ENCODE results near the gene MESD.

The MESD gene

GRCh38 chr15:80940331-80940730 lies 49.3 kb downstream of the MESD start:
- Histone ChIP-seq H3K4me3 (ENCODE audit: low read depth in 1 of 2, low read length in 2 of 2) (no peak overlapping the region), H3K9me3 (ENCODE audit: control insufficient read depth in 1 of 2, low read length in 2 of 2) (no peaks in the 10 kb centered on the region), H3K9ac (ENCODE audit: low read depth in 1 of 2, low read length in 2 of 2) (no peak overlapping the region), H3K27me3 (ENCODE audit: control insufficient read depth in 1 of 2, insufficient read depth in 2 of 2, low read length in 2 of 2) (no peaks in the 10 kb centered on the region), H3K27ac (ENCODE audit: low read depth, low read length) (no peak overlapping the region), H3K4me1 (ENCODE audit: control insufficient read depth in 1 of 2, insufficient read depth in 2 of 2, low read length in 2 of 2) (no peaks in the 10 kb centered on the region), H3K36me3 (ENCODE audit: control insufficient read depth in 1 of 2, insufficient read depth in 2 of 2, low read length in 2 of 2) (peaks cover 3 to 24% of the 10 kb centered on the region in 2 donors)

DNA sequence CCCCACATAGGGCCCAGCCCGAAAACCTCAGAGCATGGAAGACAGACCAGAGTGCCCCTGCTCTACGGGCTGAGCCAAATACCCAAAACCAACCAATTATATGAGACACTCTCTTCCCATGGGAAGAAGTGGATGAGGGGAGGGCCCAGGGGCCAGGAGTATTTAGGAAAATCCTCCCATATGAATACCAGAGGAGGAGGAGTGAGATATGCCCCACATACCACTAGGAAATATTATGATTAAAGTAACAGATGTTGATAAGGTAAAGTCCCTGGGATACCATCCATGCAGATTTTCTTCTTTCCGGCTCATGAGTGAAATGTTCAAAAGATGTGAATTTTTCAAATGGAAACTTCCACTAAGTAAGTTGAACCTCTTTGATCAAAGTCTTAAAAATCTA lies 50.4 kb downstream of the MESD start:
- Histone ChIP-seq H3K27ac (ENCODE audit: low read depth, low read length) (no peak overlapping the region), H3K36me3 (ENCODE audit: control insufficient read depth in 1 of 2, insufficient read depth in 2 of 2, low read length in 2 of 2) (peaks cover 3 to 19% of the 10 kb centered on the region in 2 donors)

GRCh38 chr15:80937718-80938117 lies 51.9 kb downstream of the MESD start:
- H3K27ac ChIP-seq (ENCODE audit: low read depth, low read length), result no peak overlapping the region
- no peaks in the 10 kb centered on the region for H3K9me3 ChIP-seq (ENCODE audit: control insufficient read depth in 1 of 2, low read length in 2 of 2)
- H3K36me3 ChIP-seq (ENCODE audit: control insufficient read depth in 1 of 2, insufficient read depth in 2 of 2, low read length in 2 of 2), result peaks cover 3 to 12% of the 10 kb centered on the region in 2 donors
- H3K9ac ChIP-seq (ENCODE audit: low read depth in 1 of 2, low read length in 2 of 2), result no peak overlapping the region
- no peak overlapping the region for H3K4me3 ChIP-seq (ENCODE audit: low read depth in 1 of 2, low read length in 2 of 2)
- H3K27me3 ChIP-seq (ENCODE audit: control insufficient read depth in 1 of 2, insufficient read depth in 2 of 2, low read length in 2 of 2), result no peaks in the 10 kb centered on the region
- H3K4me1 ChIP-seq (ENCODE audit: control insufficient read depth in 1 of 2, insufficient read depth in 2 of 2, low read length in 2 of 2), result no peaks in the 10 kb centered on the region

More for the DNA sequence above, 50.4 kb downstream of the MESD start:
- H3K9me3 ChIP-seq (ENCODE audit: control insufficient read depth in 1 of 2, low read length in 2 of 2), result no peaks in the 10 kb centered on the region
- H3K4me1 ChIP-seq (ENCODE audit: control insufficient read depth in 1 of 2, insufficient read depth in 2 of 2, low read length in 2 of 2), result no peaks in the 10 kb centered on the region
- no peaks in the 10 kb centered on the region for H3K27me3 ChIP-seq (ENCODE audit: control insufficient read depth in 1 of 2, insufficient read depth in 2 of 2, low read length in 2 of 2)
- H3K4me3 ChIP-seq (ENCODE audit: low read depth in 1 of 2, low read length in 2 of 2), result no peak overlapping the region
- no peak overlapping the region for H3K9ac ChIP-seq (ENCODE audit: low read depth in 1 of 2, low read length in 2 of 2)

DNA sequence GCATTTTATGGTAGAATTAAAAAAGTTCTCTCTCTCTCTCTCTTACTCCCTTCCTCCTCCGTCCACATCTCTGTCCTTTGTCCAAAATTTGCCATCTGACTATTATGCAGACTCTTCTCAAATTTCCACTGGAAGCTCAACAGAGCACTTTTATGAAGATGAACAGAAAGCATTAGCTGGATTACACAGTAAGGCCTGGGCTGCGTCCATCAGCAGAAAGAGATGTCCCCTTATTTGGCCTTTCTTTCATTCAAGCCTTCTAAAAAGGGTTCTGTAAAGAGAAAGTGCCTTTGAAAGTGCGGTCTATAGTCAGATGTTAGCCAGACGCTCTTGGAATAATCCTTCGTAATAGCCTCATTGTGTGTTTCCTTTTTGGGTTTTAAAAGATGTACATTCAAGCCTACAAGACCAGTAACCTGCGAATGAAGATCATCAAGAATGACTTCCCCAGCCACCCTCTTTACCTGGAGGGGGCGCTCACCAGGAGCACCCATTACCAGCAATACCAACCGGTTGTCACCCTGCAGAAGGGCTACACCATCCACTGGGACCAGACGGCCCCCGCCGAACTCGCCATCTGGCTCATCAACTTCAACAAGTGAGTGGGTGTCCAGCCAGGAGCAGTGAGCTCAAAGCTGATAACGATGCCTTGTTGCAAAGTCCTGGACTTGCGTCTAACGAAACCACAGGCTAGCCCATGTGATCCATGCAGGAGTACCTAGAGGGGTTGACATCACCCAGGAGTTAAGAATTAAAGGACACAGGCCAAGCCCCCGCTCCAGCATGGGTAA lies 53.1 kb downstream of the MESD start:
- H3K4me1 ChIP-seq (ENCODE audit: control insufficient read depth in 1 of 2, insufficient read depth in 2 of 2, low read length in 2 of 2), result no peaks in the 10 kb centered on the region
- no peaks in the 10 kb centered on the region for H3K9me3 ChIP-seq (ENCODE audit: control insufficient read depth in 1 of 2, low read length in 2 of 2)
- peaks cover 2 to 3% of the 10 kb centered on the region in 2 donors for H3K36me3 ChIP-seq (ENCODE audit: control insufficient read depth in 1 of 2, insufficient read depth in 2 of 2, low read length in 2 of 2)
- no peak overlapping the region for H3K9ac ChIP-seq (ENCODE audit: low read depth in 1 of 2, low read length in 2 of 2)
- no peaks in the 10 kb centered on the region for H3K27me3 ChIP-seq (ENCODE audit: control insufficient read depth in 1 of 2, insufficient read depth in 2 of 2, low read length in 2 of 2)
- no peak overlapping the region for H3K4me3 ChIP-seq (ENCODE audit: low read depth in 1 of 2, low read length in 2 of 2)
- no peak overlapping the region for H3K27ac ChIP-seq (ENCODE audit: low read depth, low read length)

DNA sequence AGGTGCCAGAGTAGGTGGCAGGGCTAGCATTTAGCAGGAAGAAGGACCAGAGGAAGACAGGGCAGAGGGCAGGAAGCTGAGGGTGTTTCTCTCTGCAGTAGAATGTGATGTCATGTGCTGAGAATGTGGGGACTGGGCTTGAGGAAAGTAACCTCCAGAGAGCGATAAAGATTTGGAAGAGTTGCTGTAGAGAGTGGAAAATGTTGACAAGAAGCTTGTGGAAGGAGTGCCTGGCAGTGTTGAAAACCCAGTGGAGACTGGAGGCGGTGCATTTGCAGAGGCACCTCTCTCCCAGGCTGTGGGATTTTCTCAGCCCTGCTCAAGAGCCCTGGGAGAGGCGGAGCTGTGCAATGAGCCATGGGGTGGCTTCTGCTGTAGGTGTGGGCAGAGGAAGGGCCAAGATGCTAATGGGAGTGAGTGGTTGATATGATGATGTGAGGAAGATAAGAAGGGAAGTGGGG lies 54.8 kb downstream of the MESD start:
- no peak overlapping the region for H3K9ac ChIP-seq (ENCODE audit: low read depth in 1 of 2, low read length in 2 of 2)
- no peaks in the 10 kb centered on the region for H3K27me3 ChIP-seq (ENCODE audit: control insufficient read depth in 1 of 2, insufficient read depth in 2 of 2, low read length in 2 of 2)
- no peaks in the 10 kb centered on the region for H3K9me3 ChIP-seq (ENCODE audit: control insufficient read depth in 1 of 2, low read length in 2 of 2)
- no peaks in the 10 kb centered on the region for H3K36me3 ChIP-seq (ENCODE audit: control insufficient read depth in 1 of 2, insufficient read depth in 2 of 2, low read length in 2 of 2)
- no peaks in the 10 kb centered on the region for H3K4me1 ChIP-seq (ENCODE audit: control insufficient read depth in 1 of 2, insufficient read depth in 2 of 2, low read length in 2 of 2)
- no peak overlapping the region for H3K4me3 ChIP-seq (ENCODE audit: low read depth in 1 of 2, low read length in 2 of 2)
- H3K27ac ChIP-seq (ENCODE audit: low read depth, low read length), result no peak overlapping the region

GRCh38 chr15:80932989-80933388 lies 56.6 kb downstream of the MESD start:
- Histone ChIP-seq H3K4me3 (ENCODE audit: low read depth in 1 of 2, low read length in 2 of 2) (no peak overlapping the region), H3K4me1 (ENCODE audit: control insufficient read depth in 1 of 2, insufficient read depth in 2 of 2, low read length in 2 of 2) (no peaks in the 10 kb centered on the region), H3K36me3 (ENCODE audit: control insufficient read depth in 1 of 2, insufficient read depth in 2 of 2, low read length in 2 of 2) (peaks cover 0 to 4% of the 10 kb centered on the region in 2 donors), H3K27me3 (ENCODE audit: control insufficient read depth in 1 of 2, insufficient read depth in 2 of 2, low read length in 2 of 2) (no peaks in the 10 kb centered on the region), H3K9me3 (ENCODE audit: control insufficient read depth in 1 of 2, low read length in 2 of 2) (no peaks in the 10 kb centered on the region), H3K27ac (ENCODE audit: low read depth, low read length) (no peak overlapping the region), H3K9ac (ENCODE audit: low read depth in 1 of 2, low read length in 2 of 2) (no peak overlapping the region)

DNA sequence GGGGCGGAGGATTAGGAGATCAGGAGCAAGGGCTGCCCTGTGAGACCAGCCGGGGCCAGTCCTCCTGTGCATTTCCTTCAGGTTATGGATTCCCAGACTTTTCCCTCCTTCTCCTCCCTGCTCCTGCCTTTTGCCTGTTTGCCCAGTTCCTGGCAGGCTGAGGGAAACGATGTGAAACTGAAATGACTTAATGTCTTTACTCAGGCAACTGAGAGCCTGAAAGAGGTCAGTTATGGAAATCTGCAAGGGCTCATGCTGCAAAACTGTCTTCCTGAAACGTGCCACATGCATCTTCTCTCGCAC lies 57.2 kb downstream of the MESD start:
- Histone ChIP-seq H3K4me3 (ENCODE audit: low read depth in 1 of 2, low read length in 2 of 2) (no peak overlapping the region), H3K4me1 (ENCODE audit: control insufficient read depth in 1 of 2, insufficient read depth in 2 of 2, low read length in 2 of 2) (no peaks in the 10 kb centered on the region), H3K27ac (ENCODE audit: low read depth, low read length) (no peak overlapping the region), H3K9ac (ENCODE audit: low read depth in 1 of 2, low read length in 2 of 2) (no peak overlapping the region), H3K9me3 (ENCODE audit: control insufficient read depth in 1 of 2, low read length in 2 of 2) (no peaks in the 10 kb centered on the region), H3K27me3 (ENCODE audit: control insufficient read depth in 1 of 2, insufficient read depth in 2 of 2, low read length in 2 of 2) (no peaks in the 10 kb centered on the region), H3K36me3 (ENCODE audit: control insufficient read depth in 1 of 2, insufficient read depth in 2 of 2, low read length in 2 of 2) (peaks cover 0 to 4% of the 10 kb centered on the region in 2 donors)

- Histone ChIP-seq H3K27ac (ENCODE audit: low read depth, low read length) (no peak overlapping the region), H3K36me3 (ENCODE audit: control insufficient read depth in 1 of 2, insufficient read depth in 2 of 2, low read length in 2 of 2) (peaks cover 0 to 4% of the 10 kb centered on the region in 2 donors), H3K4me1 (ENCODE audit: control insufficient read depth in 1 of 2, insufficient read depth in 2 of 2, low read length in 2 of 2) (no peaks in the 10 kb centered on the region), H3K4me3 (ENCODE audit: low read depth in 1 of 2, low read length in 2 of 2) (no peak overlapping the region), H3K9ac (ENCODE audit: low read depth in 1 of 2, low read length in 2 of 2) (no peak overlapping the region), H3K27me3 (ENCODE audit: control insufficient read depth in 1 of 2, insufficient read depth in 2 of 2, low read length in 2 of 2) (no peaks in the 10 kb centered on the region), H3K9me3 (ENCODE audit: control insufficient read depth in 1 of 2, low read length in 2 of 2) (no peaks in the 10 kb centered on the region)
These were observed 57.7 kb downstream of the MESD start for GRCh38 chr15:80931721-80932512.

- Histone ChIP-seq H3K36me3 (ENCODE audit: control insufficient read depth in 1 of 2, insufficient read depth in 2 of 2, low read length in 2 of 2) (peaks cover 0 to 4% of the 10 kb centered on the region in 2 donors), H3K4me1 (ENCODE audit: control insufficient read depth in 1 of 2, insufficient read depth in 2 of 2, low read length in 2 of 2) (no peaks in the 10 kb centered on the region), H3K27ac (ENCODE audit: low read depth, low read length) (no peak overlapping the region)
These were observed 58.4 kb downstream of the MESD start for GRCh38 chr15:80931191-80931590.

DNA sequence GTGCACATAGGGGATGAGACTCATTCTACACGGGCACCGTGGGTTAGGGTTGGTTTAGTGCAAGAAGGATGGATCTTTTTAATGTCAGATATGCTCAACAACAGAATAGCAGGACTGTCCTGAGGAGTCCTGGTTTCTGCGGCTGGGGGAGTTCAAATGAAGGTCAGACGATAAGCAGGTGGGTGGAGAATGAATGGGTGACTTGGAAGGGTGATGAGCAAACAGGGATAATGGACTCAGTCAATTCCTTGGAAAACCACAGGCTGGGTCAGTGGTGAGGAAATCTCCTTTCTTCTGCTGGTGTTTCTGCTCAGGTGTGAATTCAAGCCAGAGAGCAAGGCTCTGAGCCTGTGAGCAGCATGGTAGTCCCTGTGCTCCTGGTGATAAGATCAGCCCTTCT lies 59.9 kb downstream of the MESD start:
- Histone ChIP-seq H3K27ac (ENCODE audit: low read depth, low read length) (no peak overlapping the region), H3K4me3 (ENCODE audit: low read depth in 1 of 2, low read length in 2 of 2) (no peak overlapping the region), H3K4me1 (ENCODE audit: control insufficient read depth in 1 of 2, insufficient read depth in 2 of 2, low read length in 2 of 2) (no peaks in the 10 kb centered on the region)

More at GRCh38 chr15:80931191-80931590, 58.4 kb downstream of the MESD start:
- no peaks in the 10 kb centered on the region for H3K27me3 ChIP-seq (ENCODE audit: control insufficient read depth in 1 of 2, insufficient read depth in 2 of 2, low read length in 2 of 2)
- no peaks in the 10 kb centered on the region for H3K9me3 ChIP-seq (ENCODE audit: control insufficient read depth in 1 of 2, low read length in 2 of 2)
- H3K4me3 ChIP-seq (ENCODE audit: low read depth in 1 of 2, low read length in 2 of 2), result no peak overlapping the region
- H3K9ac ChIP-seq (ENCODE audit: low read depth in 1 of 2, low read length in 2 of 2), result no peak overlapping the region

More for the DNA sequence above, 59.9 kb downstream of the MESD start:
- H3K9ac ChIP-seq (ENCODE audit: low read depth in 1 of 2, low read length in 2 of 2), result no peak overlapping the region
- peaks cover 0 to 4% of the 10 kb centered on the region in 2 donors for H3K36me3 ChIP-seq (ENCODE audit: control insufficient read depth in 1 of 2, insufficient read depth in 2 of 2, low read length in 2 of 2)
- no peaks in the 10 kb centered on the region for H3K9me3 ChIP-seq (ENCODE audit: control insufficient read depth in 1 of 2, low read length in 2 of 2)
- no peaks in the 10 kb centered on the region for H3K27me3 ChIP-seq (ENCODE audit: control insufficient read depth in 1 of 2, insufficient read depth in 2 of 2, low read length in 2 of 2)
